GM18861 (cell line): Measurements from ENCODE around the gene RAB23.

ENCODE experiments used
- ATAC-seq: cut with Tn5 transposase; IDR thresholded peaks from one replicate; pipeline ENCODE4 v1.9.1; 2021; ENCODE audit not compliant: unreplicated experiment

The RAB23 gene

DNA sequence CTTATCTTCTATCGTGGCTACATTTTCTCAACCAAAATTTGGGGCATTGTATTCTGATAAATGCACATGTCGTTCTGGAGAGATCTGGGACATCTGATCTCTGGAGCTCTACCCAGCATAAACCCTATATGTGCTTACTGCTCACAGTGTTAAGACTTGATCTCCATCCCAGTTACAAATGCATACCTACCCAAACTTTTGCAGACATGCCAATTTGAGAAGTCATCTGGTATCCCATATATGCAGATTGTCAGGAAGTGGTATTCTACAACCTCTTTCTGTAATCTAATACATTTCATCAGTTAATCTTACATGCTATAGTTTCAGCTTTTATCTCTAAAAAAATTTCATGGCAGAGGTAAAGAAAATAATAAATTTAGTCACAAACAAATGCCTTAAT, 38.8 kb downstream of the RAB23 start:
- no peak for ATAC-seq

DNA sequence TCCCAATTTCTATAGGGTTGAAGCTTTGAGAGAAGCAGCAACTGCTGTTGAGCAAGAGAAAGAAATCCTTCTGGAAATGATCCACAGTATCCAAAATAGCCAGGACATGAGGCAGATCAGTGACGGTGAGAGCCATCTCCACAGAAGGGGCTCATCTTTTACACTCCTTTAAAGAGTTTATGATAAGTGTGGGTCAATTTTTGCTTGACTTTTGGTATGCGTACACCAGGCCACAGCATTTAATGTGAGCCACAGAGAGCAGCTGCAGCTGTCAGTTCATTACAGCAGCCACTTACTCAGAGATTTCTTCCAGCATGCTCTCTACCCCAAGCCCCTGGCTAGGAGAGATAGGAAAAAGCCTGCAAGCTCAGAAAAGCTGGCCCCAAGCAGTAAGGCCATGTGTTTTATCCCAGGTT, 40.1 kb downstream of the RAB23 start:
- no peak for ATAC-seq

DNA sequence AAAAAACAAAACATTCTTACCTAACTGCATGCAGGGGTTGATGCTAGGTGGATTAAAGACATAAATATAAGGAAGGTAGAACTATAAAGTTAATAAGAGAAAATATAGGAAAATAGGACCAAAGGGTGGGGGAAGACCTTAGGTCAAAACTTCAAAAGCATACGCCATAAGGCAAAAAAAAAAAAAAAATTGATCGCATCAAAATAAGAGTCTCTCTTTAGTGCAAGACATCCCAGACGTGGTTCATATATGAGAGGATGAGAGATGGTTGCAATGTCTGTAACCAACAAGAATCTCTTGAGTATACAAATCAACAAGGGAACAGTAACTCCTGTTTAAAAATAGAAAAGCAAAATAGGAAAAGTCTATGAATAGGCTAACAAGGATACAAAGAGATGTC, 41.5 kb downstream of the RAB23 start:
- no peak for ATAC-seq

DNA sequence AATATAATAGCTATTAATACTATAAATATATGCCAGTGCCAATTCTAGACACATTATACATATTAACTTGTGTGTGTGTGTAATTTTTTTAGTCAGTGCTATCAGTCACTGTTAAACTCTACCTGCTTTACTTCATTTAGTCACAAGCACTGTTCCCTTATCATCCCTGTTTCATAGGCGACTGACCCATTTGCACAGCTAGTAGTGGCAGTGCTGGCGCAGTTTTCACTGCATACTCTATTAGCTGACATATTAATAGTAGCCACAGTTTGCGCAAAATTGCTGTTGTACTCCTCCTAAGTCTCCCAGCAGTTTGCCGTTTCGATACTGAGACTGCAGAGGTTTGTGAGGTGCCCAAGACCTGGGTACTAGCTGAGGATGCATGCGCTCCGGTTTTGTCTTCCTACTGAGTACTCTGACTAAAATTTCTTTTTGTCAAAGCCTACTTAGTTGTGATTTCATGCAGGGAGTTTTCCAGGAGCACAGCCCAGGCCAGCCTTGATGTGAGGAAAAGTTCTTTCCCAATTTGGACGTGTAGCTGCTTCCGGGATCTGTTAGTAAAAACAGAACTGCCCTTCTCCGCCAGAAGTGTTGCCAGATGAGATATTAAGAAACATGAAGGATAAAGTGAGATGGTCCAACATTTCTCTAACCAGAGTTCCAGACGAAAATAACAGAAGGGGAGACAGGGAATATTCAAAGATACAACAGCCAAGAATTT, 44.4 kb downstream of the RAB23 start:
- no peak for ATAC-seq

DNA sequence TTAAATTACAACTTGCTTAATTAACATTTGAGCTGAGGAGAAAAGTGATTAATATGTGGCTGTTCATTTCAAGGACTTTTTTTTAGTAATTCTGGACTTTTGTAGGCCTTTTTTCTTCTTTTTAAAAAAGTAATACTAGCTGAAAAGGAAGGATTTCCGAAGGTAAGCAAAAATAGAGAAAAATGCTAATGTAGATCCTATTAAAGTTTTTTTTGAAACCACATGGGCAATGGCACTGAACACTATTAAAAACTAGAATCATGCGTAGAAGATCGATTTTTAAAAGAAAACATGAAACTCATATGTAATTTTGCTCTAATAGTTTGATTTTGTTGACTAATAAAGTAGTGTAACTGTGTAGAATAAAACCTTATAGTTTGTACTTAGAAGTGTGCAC, 47.6 kb downstream of the RAB23 start:
- ATAC-seq: no peak

DNA sequence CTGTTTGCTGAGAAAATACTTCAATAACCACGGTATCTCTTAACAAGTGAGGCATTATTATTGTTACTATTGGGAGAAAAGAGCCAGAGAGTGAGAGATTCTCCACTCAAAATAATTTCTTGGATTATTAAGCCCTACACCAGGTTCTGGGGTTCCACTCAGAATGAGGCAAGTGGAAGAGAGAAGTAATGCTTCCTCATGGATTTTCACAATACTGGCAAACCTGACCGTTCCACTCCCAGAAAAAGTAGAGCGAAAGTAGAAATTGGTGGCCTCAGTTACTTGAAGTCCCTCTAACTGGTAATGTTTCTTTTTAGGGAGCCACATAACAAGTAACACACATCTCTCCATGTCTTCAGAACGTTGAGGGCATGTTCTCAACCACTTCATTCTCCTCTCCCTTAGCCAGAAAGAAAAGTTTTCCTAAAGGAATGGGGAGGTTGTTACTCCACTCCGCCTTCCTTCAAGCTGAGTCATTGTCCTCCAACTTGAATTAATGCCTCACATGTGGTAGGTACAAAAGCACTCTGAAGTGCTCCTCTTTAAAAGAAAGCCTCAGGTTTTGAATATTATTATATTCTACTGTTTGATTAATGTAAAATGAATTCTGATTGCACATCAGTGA, 48.1 kb downstream of the RAB23 start:
- no peak for ATAC-seq

DNA sequence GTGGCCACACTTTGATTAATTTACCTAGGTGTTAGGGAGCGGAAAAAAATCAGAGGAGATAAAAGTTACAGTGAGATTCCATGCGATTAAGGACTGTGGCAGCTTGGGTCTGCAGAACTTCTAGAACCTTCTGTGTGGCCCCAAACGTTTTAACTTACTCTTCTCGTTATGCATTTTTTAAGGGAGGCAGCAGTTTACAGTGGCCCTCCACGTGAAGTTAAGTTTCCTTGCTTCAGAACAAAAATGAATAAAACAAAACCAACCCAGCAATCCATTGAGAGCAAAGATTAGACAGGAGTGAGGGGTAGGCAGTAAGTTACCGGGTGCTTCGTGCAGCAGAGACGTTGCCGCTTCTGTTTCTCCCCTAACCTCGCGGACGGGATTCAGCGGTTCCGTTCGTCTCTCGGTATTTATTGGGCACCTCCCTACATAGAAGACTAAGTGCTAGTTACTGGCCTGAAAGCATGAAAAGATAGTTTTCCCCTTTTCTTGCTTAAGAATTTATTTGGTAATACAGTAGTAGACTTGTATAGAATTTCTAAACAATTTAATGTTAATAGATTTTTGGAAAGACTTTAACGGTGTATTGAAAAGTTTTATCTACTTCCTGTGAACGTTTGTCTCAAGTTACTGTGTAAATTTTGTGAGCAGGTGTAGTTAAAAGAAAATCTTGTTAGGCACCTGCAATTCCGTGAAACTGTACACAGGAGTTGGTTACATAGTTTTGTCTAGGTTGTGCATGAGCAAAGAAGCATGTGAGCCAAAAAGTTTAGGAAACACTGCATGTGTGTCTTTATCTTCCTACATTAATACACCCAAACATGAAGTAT, 48.8 kb downstream of the RAB23 start:
- no peak for ATAC-seq

DNA sequence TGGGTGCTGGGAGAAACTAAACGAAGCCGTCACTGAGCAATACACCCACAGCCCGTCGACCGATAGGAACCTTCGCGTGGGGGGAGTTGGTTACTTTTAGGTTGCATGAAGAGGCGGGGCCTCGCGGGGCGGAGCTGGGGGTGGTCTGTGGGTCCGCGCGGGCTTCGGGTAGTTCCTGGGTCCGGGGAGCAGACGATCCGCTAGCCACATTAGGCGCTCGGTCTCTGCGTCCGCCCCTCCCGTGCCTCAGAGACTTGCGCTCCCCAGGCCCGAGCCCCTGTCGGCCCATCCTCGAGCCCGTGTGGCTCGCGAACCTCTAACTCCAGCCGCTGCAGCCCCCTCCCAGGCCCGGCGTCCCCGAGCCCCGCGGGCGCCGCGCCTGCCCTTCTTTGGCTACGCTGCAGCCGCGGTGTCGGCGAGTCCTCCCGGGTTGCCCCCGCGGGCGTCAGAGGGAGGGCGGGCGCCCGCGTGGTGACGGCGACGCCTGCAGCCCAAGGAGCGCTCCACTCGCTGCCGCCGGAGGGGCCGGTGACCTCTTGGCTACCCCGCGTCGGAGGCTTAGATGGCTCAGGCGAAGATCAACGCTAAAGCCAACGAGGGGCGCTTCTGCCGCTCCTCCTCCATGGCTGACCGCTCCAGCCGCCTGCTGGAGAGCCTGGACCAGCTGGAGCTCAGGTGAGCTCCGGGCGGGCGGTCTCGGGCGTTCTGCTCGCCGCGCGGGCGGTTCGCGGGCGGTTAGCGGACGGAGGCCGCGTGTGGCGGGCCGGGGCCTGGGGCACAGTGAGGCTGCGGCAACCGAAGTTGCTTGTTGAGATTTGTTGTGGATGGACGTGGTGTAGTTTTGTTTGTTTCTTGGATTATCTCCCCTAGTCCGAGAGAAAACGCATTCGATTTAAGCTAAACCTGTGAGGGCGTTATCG, 49.7 kb downstream of the RAB23 start, which contains the start of gene BAG2:
BAG2 (plus strand) TSS at position 191 of the 920 bp plus-strand sequence; CDS start at position 563, 372 bp downstream.
- ATAC-seq: peak; percentile 88

DNA sequence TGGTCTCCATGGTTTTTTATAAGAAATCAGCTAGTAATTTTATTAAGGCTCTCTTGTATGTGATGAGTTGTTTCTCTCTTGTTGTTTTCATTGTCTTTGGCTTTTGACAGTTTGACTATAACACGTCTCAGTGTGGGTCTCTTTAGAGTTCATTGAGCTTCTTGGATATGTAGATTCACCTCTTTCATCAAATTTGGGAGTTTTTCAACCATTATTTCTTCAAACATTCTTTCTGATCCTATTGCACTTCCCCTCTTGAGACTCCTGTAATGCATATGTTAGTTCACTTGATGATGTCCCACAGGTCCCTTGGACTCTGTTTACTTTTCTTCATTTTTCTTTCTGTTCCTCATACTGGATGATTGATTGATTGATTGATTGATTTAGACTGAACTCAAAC, 57.0 kb downstream of the RAB23 start:
- no peak for ATAC-seq

DNA sequence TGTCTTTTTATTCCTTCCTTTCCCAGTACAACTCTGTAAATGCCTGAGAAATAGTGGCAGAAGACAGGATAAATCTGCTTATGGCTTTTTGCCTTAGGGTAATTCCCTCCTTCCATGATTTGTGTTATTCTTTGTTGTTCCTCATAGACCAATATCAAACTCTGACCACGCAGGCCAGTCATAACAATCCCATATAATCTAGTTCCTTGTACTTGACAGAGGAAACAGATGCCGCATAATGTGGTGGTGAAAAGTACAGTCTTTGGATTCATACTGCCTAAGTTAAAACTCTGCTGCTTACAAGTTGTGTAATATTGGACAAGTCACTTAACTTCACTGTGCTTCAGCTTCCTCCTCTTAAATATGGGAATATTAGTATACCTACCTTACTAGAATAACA, 58.2 kb downstream of the RAB23 start:
- ATAC-seq: no peak

DNA sequence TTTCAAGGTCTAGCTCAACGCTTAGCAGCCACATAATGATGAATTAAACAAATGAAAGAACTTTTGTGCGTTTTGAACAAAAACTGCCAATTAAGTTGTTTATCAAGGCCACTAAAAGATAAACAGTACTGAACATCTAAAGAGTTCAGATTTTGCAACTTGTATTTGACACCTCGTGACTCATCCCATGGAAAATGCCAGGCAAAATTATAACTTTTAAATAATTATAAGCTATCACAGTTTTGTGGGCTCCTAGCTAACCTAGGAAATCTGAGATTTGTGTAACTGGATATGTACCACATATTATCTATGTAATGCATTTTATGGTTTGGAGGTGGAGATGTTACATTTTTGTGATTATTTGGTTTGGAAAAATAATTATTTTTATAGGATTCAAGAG, 59.6 kb downstream of the RAB23 start:
- no peak for ATAC-seq

DNA sequence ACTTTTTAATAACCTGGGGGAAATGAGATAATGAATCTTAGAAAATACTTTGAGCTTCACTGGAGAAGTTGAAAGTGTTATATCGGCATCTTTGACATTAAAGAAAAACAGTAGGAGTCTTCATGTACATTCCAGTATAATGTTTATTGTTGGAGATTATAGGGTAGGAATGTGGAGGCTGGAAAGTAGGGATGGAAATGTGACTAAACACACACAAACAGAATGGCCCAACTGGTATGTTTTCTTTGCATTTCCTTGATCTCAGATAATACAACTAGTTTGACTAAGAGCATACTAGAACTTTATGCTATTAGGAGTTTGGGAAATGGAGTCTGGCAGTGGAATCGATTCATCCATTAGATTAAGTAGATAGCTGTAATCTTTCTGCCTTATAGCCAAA, 60.1 kb downstream of the RAB23 start:
- ATAC-seq: no peak

DNA sequence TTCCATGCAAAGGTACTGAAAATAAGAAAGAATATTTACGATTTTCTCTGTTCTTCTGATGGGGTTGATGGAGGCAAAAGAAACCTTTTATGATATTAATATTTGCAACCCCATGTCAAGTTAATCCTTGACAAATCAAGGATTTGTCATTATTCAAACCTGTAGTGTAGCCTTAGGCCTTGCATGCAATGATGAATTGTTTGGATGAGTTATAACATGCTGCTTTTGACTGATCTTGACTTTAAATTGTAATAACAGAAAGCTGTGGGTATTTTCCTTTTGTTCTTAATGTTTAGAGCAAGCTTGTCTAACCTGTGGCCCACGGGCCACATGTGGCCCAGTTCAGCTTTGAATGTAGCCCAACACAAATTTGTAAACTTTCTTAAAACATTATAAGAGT, 63.0 kb downstream of the RAB23 start:
- ATAC-seq: no peak

DNA sequence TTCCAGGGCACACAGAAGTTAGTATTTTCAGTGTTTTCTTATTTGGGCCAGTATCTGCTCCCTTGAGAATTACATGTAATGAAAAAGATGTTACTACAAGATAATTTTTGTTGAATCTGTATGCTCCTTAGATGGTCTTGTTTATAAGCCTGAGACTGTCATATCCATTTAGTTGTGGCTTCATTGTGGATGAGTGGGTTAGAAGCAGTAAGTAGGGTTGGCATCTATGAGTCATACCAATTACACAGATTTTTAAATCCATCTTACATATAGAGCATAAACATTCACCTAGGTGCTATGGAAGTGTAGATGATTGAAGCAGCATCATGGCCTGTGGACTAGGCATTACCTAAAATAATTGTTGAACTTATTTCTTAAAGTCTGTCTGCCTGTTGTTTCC, 63.4 kb downstream of the RAB23 start:
- ATAC-seq: no peak

DNA sequence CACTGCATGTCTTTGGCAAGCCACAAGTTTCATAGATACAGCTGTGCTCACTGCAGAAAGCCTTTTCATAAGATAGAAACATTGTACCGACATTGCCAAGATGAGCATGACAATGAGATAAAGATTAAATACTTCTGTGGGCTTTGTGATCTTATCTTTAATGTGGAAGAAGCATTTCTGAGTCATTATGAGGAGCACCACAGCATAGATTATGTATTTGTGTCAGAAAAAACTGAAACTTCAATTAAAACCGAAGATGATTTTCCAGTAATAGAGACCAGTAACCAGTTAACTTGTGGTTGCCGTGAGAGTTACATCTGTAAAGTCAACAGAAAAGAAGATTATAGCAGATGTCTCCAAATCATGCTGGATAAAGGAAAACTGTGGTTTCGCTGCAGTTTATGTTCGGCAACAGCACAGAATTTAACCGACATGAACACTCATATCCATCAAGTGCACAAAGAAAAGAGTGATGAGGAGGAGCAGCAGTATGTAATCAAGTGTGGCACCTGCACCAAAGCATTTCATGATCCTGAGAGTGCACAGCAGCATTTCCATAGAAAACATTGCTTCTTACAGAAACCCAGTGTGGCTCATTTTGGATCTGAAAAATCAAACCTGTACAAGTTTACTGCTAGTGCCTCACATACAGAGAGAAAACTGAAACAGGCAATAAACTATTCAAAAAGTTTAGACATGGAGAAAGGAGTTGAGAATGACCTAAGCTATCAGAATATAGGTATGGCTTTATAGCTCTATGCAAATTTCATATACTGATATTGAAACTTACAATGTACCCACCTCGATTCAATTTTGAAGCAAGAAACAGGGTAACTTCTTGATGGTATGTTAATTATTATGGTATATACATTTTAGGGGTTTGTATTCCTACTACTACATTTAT, 73.9 kb downstream of the RAB23 start:
- no peak for ATAC-seq

DNA sequence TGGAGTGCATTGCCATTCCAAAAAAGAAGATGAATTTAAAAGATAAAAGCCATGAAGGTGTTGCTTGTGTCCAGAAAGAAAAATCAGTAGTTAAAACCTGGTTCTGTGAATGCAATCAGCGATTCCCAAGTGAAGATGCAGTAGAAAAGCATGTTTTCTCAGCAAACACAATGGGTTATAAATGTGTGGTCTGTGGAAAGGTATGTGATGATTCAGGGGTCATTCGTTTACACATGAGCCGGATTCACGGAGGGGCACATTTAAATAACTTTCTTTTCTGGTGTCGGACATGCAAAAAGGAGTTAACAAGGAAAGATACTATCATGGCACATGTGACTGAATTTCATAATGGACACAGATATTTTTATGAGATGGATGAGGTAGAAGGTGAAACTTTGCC, 74.7 kb downstream of the RAB23 start:
- ATAC-seq: no peak

DNA sequence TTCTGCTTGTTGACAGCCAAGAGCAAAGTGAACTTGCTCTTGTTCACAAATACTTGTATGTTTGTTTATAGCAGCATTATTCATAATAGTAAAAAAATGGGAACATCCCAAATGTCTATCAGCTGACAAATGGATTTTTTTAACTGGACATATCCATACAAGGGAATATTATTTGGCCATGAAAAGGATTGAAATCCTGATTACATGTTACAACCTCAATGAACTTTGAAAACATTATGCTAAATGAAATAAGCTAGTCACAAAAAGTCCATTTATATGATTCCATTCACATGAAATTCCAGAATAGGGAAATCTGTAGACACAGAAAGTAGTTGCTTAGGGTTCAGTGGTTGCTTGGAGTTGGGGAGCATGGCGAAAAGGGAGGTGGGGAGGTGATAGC, 78.4 kb downstream of the RAB23 start:
- ATAC-seq: no peak

DNA sequence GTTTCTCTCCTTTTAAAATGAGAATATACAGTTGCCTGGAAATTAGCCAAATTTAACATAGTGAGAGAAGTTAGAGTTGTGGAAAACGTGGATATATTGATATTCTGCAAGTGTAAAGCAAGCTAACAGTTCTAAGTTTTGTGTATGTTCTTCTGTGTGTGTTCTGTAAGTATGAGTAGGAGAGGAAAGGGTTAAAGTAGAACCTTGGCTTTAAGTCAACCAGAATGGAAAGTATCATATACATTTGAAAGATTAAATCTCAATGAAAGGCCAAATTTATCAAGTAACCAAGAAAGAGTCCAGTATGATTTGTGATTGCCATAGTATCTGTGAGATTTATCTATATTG, 80.0 kb downstream of the RAB23 start:
- no peak for ATAC-seq

DNA sequence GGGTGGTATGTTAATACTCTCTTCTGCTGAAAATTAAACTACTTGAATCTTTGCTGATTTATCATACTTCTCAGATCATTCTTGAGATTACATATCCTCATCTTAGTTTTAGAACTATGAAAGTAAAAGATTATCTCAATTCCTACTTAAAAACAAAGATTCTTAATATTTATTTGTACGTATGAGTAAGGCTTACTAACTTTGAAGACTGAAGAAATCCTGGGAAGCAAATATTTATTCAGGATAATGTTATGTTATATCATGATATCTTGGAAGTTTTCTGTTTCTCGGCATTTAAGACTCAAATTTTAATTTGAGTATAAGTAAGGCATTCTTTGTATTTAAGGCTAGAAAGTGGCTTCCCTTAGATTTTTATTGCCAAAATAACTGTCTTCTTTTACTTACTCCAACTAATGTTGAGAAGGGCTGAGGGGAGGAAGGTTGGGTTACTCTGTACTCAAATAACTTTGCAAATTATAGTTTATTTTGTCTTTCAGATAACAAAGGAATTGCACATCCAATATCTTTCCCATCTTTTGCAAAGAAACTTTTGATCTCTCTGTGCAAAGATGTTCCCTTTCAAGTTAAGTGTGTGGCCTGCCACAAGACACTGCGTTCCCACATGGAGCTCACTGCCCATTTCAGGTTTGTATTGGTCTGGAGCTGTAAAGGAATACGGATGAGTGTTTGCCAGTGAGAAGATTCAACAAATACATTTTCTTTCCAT, 80.5 kb downstream of the RAB23 start:
- ATAC-seq: no peak
